GM21529 (cell line): Measurements from ENCODE around the gene ATXN2L.
"Not testable (repeated sequence)": the region's sequence is repeated elsewhere in the genome, so short reads cannot be mapped to it uniquely, and the experiment has no call there.

ENCODE experiments used
- ATAC-seq: cut with Tn5 transposase; IDR thresholded peaks from one replicate; pipeline ENCODE4 v1.9.1; 2021; ENCODE audit not compliant: unreplicated experiment

Gene ATXN2L

GRCh38 chr16:28822520-28823290 is at the start of gene ATXN2L:
ATXN2L (plus strand) TSS chr16:28822999; CDS start chr16:28823260, 261 bp downstream.
- ATAC-seq: peak; percentile 39

- not testable (repeated sequence) for ATAC-seq
These were observed 41.1 kb upstream of the ATXN2L start for GRCh38 chr16:28781697-28782096.

GRCh38 chr16:28782357-28782756 is 40.4 kb upstream of the ATXN2L start:
- not testable (repeated sequence) for ATAC-seq

- peak; percentile 92 for ATAC-seq
These were observed 20.4 kb upstream of the ATXN2L start for GRCh38 chr16:28802235-28803019.

- not testable (repeated sequence) for ATAC-seq
These were observed 15.2 kb upstream of the ATXN2L start for GRCh38 chr16:28807445-28808120.

- ATAC-seq: no peak
These were observed 2.8 kb upstream of the ATXN2L start for GRCh38 chr16:28820016-28820415.

- not testable (repeated sequence) for ATAC-seq
These were observed 2.3 kb upstream of the ATXN2L start for GRCh38 chr16:28820546-28820945.

- no peak for ATAC-seq
These were observed 802 bp upstream of the ATXN2L start for GRCh38 chr16:28821874-28822519.

- peak; percentile 29 for ATAC-seq
These were observed 583 bp downstream of the ATXN2L start for GRCh38 chr16:28823291-28823872.

GRCh38 chr16:28823873-28824716 is 1.3 kb downstream of the ATXN2L start:
- ATAC-seq: peak; percentile 67

- ATAC-seq: no peak
These were observed 1.8 kb downstream of the ATXN2L start for GRCh38 chr16:28824717-28824973.

GRCh38 chr16:28826141-28826540 is 3.3 kb downstream of the ATXN2L start:
- no peak for ATAC-seq

GRCh38 chr16:28829747-28830146 is 6.9 kb downstream of the ATXN2L start:
- ATAC-seq: no peak

GRCh38 chr16:28830531-28830930 is 7.7 kb downstream of the ATXN2L start:
- ATAC-seq: no peak

GRCh38 chr16:28834349-28834748 is 11.6 kb downstream of the ATXN2L start:
- ATAC-seq: no peak

- ATAC-seq: no peak
These were observed 12.4 kb downstream of the ATXN2L start for GRCh38 chr16:28834873-28835863.

- no peak for ATAC-seq
These were observed 13.3 kb downstream of the ATXN2L start for GRCh38 chr16:28835864-28836760.

- no peak for ATAC-seq
These were observed 13.9 kb downstream of the ATXN2L start for GRCh38 chr16:28836761-28837064.
